GM21360 (cell line): ENCODE results near the gene CEP128.
A peak's percentile ranks its signal among the peaks of the same experiment; 100 is the strongest.

Source experiments
- ATAC-seq: cut with Tn5 transposase; IDR thresholded peaks from one replicate; pipeline ENCODE4 v1.9.1; 2021; ENCODE audit warnings: mild to moderate bottlenecking, moderate library complexity; ENCODE audit not compliant: unreplicated experiment

Gene CEP128

DNA sequence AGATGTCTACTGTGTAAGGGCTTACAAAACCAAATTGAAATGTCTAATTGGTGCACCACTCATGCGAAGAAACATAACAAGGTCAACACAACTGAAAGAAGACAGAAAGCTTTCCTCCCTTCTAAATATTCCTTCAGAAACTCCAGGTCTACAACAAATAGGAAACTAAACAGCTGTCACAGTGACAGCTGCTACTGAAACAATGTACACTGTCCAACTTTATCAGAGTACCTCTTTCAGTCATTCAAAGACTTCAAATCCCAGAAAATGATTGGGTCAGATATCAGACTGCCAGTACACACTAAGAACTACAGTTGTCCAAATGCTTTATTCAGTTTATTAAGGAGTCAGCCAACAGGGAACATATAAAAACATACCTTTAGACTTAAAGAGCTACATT, 35.2 kb downstream of the CEP128 start:
- ATAC-seq, result no peak

DNA sequence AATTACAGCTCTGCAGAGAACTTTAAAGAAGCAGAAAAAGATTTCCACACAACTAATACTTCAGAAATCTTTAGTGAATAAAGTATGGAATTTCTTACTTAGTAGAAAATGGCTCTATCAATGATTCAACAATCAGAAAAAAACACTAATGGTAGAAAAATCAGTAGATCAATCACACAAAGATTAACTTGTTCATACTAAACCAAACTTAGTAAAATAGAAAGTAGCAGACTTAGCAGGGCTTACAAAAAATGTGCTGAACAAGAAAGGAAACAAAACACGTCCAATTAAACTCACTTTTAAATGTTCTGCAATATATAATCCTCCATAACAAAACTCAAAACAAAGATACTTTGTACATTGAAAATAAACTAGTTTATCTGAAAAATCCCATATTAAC, 38.9 kb downstream of the CEP128 start:
- no peak for ATAC-seq

DNA sequence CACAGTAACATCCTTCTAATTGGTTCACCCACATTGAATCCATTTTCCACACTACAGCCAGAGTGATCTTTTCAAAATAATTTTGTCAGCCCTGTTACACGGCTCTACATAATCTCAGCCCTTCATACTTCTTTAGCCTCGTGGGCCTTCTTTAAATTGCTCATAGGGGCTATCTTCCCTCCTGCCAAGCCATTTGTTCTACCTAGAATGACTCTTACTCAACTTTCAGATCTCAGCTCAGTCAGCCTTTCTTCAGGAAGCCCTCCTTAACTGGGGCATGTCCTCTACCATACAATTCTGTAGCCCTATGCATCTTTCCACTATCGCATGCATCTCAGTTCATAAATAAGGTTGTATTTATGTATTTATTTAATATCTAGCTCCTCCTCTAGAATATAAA, 39.7 kb downstream of the CEP128 start:
- no peak for ATAC-seq

DNA sequence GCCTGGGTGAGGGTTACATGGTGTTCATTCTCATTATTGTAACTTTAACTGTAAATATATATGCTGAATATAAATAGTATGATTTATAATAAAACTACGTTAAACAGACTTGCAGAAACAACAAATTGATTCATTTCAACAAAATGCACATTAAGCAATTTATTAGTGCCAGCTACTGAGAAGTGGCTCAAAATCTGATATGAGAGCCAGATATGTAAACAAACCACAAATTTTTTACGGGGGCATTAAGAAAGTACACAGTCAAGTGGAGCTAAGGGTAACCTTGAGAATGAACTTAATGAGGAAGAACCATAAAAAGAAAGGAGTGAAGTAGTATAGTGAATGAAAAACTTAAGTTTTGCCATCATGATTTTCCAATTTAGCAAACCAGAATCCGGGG, 40.3 kb downstream of the CEP128 start:
- no peak for ATAC-seq

DNA sequence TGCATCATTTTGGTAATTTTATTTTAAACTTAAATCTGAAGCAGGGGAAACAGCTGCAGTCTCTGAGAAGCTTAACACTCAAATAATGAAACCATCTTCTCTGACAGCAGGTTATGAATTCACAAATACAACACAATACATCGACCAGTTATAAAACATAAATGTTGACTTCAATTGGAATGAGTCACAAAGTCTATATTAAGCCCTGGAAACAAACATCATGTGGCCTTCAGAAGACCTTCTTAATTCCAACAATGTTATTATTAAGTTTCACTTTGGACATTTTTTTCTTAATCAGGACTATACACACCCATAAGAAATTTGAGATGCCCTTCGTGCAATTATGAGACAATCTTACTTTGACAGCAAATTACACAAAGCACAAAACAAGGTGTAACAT, 68.9 kb downstream of the CEP128 start:
- ATAC-seq, result no peak

DNA sequence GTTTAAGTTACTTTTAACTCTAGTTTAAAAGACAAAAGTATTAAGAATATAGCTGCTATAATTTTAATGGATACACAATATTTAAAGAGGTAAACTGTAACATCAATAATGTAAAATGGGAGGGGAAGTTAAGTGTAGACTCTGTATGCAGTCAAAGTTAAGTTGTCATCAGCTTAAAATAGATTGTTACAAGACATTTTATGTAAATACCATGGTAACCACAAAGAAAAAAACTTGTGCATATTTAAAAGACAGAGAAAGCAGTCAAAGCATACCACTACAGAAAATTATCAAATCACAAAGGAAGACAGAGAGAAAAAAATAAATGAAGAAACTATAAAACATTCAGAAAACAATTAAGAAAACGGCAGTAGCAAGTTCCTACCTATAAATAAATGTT, 73.3 kb downstream of the CEP128 start:
- no peak for ATAC-seq

DNA sequence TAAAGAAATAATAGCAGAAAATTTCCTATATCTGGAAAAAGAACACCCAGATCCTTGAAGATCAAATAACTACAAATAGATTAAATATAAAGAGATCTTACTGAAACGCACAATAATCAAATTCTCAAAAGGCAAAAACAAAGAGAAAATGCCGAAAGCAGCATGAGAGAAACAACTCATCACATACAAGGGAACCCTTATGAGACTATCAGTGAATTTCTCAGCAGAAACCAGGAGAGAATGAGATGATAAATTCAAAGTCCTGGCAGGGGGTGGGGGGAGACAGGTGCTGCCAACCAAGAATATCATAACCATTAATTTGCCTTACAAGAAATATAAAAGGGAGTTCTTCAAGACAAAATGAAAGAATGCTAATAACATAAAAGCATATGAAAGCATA, 73.7 kb downstream of the CEP128 start:
- ATAC-seq, result no peak

DNA sequence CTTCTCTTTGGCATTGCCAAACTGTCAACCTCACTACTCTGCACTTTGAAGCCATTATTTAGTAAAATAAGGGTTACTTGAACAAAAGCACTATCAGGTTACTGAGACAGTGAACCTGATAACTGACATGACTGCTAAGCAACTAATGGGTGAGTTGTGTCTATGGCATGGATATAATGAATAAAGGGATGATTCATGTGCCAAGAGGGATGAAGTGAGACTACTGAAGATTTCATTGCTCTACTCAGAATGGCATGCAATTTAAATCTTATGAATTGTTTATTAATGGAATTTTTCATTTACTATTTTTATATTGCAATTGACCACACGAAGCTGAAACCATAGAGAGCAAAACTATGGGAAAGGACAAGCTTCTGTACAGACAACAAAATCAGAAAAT, 74.4 kb downstream of the CEP128 start:
- ATAC-seq, result no peak

DNA sequence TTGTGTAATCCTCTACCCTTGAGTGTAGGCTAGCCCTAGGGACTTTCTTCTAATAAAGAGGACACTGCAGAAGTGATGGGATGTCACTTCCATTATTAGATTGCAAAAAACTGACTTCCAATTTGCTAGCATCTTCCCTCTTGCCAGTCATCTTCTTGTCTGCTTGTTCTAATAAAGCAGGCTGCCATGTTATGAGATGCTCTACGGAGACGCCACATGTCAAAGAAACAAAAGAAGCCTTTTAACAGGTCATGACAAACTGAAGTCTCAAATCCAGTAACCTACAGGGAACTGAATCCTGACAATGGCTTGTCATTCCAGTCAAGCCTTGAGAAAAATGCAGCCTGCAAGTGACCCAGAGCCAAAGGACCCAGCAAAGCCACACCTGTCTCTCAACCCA, 76.0 kb downstream of the CEP128 start:
- ATAC-seq, result no peak

DNA sequence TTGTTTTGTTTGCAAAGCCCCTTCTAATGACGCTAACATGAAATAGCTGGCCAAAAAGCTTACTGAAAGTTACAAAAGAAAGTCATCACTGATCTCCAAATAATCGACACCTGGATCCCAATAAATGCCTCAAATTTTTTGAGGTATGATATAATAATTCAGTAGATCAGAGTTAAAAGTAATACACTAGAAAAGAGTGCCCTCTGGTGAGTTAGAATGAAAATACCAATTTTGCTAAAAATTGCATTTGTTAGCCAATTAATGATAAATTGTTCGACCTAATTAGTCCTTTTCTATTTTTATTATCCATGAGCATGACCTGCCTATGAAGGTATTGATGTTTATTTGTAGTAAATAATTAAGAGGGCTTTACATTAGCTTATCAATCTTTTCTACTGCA, 78.6 kb downstream of the CEP128 start:
- ATAC-seq, result no peak

DNA sequence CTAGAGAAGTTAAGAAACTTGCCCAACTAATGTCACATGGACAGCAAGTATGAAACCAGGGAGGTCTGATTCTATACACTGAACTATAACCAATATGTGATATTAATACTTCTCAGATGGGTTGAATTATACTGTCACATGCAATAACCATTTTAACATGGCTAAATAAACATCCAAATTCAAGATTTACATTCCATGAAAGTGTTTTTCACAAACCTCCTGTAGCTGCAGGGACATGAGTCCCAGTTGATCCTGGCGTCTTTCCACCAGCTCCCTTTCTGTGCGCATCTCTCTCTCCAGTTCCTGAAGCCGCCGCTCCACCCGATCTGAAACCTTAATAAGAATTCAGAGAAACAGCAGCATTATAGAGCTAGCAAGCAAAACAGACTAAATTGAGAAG, 79.0 kb downstream of the CEP128 start:
- ATAC-seq, result no peak

DNA sequence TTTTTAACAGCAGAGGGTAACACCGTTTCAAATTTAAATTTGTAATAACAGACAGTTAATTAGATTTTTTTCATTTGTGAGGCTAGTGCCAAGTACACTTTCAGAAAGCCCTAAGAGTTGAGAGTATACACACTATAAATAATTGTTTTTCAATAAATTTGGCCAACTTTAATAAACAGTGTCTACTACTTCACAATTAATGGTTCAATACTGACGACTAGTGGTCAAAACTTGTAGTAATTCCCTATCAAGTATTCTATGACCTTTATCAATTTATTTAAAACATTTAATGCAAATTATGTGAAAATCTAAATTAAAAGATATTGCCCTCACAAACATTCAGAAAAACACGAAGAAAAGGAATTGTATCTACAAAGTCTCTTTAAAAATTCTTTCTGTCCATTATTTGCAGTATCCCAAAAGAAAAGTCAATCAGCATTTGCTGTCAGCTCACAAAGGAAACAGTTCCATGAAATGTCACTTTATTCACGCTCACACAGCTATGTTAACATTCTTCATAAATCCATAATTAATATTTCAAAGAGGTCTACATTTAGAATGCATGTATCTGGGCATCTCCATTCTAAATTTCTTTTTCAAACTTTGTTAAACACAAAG, 91.2 kb downstream of the CEP128 start:
- peak; percentile 51 for ATAC-seq

DNA sequence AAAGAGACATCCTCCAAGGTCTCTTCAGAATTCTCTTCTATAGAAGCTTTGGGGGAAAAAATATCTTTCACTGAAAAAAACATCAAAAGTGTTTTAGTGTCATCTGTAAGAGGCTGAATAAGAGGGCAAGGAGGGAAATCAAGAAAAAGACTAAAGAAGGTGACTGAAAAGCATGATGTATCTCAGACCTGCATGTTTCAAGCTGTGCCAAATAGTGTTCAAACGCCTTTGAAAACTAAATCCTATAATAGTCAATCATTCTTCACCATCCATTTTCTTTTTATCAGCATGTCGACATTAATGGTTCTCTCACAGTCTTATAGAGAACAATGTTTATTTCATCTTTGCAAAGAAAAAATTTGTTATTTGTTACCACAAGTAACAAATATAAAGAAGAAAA, 94.5 kb downstream of the CEP128 start:
- no peak for ATAC-seq

DNA sequence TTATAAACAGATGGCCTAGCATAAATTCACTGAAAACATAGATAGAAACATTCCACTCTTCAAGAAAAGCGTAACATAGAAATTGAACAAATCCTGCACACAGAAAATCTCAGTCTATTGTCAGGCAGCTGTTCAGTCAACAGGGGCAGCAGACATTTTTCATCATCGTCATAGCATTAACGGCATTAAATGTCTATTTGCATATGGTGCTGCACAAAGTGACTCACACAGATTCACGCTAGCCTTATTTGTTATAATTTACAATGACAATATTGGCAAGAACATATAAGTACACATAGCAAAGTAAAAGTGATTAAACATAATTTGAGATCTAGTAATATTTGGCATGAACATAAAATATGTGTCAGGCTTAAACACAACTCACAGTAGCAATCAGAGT, 95.7 kb downstream of the CEP128 start:
- no peak for ATAC-seq

DNA sequence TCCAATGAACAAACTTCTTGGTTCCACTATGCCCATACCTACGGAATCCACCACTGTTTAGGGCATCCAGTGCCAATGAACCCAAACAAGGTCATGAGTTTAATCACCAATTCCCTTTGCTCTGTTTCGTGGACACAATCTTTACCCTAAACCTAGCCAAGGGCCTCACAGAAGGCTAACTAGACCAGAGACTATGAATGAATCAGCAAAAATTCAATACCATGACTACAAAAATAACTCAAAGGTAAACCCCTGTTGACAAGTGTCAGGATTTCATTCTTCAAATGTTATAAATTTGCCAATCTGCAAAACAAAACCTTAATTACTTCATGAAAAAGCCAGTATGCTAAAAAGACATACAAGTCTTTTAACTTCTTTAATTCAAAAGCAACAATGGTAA, 96.7 kb downstream of the CEP128 start:
- ATAC-seq, result no peak

DNA sequence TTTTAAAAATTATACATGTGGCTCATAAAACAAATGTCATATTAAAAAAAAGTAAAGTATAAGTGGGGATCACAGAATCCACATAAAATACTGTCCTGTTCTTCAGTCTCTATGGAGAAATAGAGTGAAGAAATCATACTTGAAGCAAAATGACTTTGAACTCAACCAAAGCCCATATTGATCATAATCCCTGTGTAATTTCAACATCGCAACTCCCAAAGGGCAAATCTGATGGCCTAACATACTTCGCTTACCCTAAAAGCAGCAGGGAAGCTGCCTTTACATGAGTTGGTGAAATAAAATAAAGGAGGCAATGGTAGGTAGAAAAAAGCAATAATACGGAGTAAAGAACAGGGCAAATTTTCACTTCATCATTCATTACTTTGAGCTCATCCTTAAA, 101.8 kb downstream of the CEP128 start:
- ATAC-seq, result no peak

DNA sequence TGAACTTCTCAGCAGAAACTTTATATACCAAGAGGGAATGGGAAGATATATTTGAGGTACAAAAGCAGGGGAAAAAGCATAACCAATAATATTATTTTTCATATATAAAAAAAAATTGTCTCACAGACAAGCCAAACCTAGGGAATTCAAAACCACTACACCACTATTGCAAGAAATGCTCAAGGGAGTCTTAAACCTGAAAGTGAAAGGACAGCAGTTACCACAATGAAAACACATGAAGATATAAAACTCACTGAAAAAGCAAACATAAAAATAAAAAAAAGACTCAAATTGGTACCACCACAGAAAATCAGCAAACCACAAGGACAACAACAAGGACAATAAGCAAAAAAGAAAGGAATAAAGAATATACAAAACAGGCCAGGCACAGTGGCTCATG, 131.9 kb downstream of the CEP128 start:
- no peak for ATAC-seq

DNA sequence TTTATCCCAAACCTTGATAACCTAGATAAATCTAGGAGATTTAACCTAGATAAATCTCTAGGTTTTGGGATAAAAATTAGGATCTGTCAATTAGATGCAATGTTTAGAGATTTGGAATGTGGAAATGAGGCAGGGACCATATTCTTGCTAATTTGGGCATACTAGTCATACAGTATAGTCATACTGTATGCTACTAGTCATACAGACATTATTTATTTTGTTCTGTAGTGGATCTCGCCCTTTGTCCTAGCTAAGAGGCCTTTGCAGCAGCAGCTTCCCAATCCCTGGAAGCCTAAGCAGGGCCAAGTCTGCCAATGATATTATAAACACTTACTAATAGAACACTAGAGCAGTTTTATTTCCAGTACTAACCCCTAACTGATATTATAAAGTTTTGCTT, 136.4 kb downstream of the CEP128 start:
- no peak for ATAC-seq

DNA sequence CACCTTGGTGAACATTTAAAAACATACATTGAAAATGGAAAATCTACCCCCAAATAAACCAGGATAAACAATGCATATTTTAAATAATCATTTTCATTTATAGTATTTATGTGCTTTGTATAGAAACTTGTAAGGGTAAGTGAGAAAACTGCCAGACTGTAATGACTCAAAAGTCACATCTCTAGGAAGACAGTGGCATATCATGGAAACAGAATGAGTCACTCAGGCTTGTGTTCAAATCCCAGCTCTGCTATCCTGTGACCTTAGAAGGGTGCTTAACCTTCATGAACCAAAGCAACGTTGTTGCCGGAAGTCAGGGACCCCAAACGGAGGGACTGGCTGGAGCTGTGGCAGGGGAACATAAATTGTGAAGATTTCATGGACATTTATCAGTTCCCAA, 142.7 kb downstream of the CEP128 start:
- no peak for ATAC-seq

DNA sequence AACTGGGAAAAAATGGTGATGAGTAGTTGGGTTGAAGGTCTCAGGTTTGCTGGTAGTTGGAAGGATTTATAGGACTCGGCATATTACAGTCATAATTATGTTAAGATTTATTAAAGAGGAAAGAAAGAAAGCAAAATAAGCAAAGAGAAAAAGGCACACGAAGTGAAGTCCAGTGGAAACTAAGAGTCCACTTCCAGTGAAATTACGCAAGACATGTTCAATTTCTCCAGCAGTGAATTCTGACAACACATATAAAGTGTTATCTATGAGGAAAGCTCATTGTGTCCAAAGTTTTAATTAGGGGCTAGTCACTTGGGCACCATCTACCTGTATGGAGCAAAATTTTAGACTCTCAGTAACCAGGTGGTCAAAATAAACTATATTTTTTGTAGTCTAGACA, 143.3 kb downstream of the CEP128 start:
- no peak for ATAC-seq

DNA sequence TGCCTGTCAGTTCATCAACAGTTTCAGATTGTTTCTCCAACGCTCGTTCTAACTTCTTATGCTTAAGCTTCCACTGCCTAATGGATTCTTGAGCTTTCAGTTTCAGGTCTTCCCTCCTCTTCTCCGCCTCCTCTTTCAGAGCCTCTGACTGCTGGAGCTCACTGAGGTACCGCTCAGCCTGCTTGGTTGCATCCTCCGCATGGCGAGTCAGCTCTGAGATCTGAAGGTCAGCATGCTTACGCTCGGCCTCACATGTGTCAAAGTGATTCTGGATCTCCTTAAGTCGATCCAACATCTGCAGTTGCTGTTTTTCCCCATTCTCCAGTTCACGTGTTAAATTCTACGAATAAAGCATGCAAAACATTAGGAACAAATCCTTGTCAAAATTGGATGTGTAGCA, 148.8 kb downstream of the CEP128 start:
- no peak for ATAC-seq

DNA sequence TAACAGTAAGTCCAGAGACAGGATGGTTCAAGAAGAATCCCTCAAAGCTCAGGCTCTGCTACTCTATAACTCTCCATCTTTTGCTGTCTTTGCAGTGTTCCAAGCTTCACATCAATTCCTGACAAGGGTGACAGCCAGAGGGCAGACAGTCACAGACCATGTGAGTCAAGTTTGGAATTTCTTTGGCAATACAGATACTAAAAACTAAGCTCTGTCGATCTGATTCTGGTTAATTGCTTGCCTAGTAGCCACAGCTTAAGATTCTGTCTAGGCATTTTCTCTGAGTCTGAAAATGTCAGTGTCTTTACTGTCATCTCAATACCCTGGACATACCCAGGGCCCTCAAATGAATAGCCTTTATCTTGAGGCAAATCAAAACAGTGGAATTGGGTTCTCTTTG, 153.7 kb downstream of the CEP128 start:
- no peak for ATAC-seq

DNA sequence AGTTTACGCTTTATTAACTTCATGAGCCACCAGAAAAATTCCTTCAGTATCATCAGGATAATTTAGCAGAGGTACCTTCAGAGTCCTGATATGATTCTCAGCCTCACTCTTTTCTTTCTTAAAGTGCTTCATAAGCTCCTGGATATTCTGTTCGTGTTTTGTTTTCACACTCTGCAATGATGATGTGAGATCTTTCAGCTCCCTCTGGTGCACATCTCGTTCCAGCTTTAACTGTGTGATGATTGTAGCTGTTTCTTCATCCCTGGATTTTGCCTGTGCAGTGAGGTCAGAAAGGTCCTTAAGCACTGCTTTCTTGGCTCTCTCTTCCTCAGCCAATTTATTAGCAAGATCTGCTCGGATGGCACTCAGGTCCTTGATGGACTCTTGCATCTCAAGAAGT, 156.7 kb downstream of the CEP128 start:
- ATAC-seq, result no peak

DNA sequence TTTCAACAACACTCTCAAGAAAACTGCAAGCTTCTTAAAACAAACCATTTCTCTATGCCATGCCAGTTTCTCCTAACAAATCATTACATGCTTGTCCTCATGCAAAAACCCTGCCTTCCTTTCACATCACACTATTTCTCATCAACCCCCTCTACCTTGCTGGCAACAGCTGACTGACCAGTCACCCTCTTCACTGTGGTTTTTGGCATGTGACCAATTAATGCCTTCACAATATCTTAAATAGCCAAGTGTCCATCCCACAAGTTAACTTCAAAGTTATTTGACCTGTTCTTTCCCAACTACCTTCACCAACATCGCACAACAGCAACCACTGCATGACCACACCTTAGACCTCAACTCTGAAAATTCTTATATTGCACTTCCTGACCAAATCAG, 159.6 kb downstream of the CEP128 start:
- ATAC-seq, result no peak
